Astrocyte (in vitro differentiated cells and primary cell): ENCODE results near the gene CACNA1D.

ENCODE experiments used
- CTCF ChIP-seq: IDR thresholded peaks from 2 replicates; pipeline ENCODE4 v1.5.1; 2011; ENCODE audit warnings: low read depth, mild to moderate bottlenecking, inconsistent platforms, low read length, moderate library complexity; ENCODE audit not compliant: insufficient read depth
- EZH2 ChIP-seq: IDR thresholded peaks from 2 replicates; pipeline ENCODE4 v1.6.1; 2012; ENCODE audit warnings: mild to moderate bottlenecking, low read length, inconsistent platforms; ENCODE audit not compliant: insufficient read depth

GRCh38 chr3:53836084-53836872, 341.9 kb downstream of the CACNA1D start:
- TF ChIP-seq CTCF: no peak
- TF ChIP-seq EZH2: no peak
